K562 (cell line): Measurements from ENCODE around the gene PIF1.

ENCODE experiments used
- ATF3 ChIP-seq, 2 experiments: fragments of 450-650 bp in 1 of 2; sonication (generic) in 1 of 2; formaldehyde crosslinking in 1 of 2; IDR thresholded peaks in 1 of 2; conservative IDR thresholded peaks in 1 of 2; 2 replicates each; pipeline versions ENCODE4 v1.6.1 to v1.8.1; 2016 to 2023; ENCODE audit warnings: mild to moderate bottlenecking in 2 of 2, moderate library complexity in 2 of 2, inconsistent platforms in 1 of 2, missing genetic modification reagents in 1 of 2
- CEBPB ChIP-seq: fragments of 450-650 bp; IDR thresholded peaks from 2 replicates; pipeline ENCODE4 v1.6.1; 2016; ENCODE audit warnings: missing genetic modification characterization, missing compliant biosample characterization
- CTCF ChIP-seq, 3 experiments: IDR thresholded peaks in 2 of 3; conservative IDR thresholded peaks in 1 of 3; 2 replicates each; pipeline ENCODE4 v1.5.1; 2011 to 2012; ENCODE audit warnings: low read length in 3 of 3, mild to moderate bottlenecking in 3 of 3, control low read depth in 2 of 3, improper control_type of control experiment in 1 of 3, inconsistent platforms in 1 of 3, low read depth in 1 of 3, mixed read lengths in 1 of 3, moderate library complexity in 1 of 3; ENCODE audit not compliant: insufficient read depth in 2 of 3
- ELF2 ChIP-seq: fragments of 250-450 bp; sonication (Bioruptor Pico); IDR thresholded peaks from 2 replicates; pipeline ENCODE4 v1.5.0; 2021; ENCODE audit warnings: mild to moderate bottlenecking
- HOMEZ ChIP-seq: fragments of 250-450 bp; sonication (Bioruptor Pico); IDR thresholded peaks from 2 replicates; pipeline ENCODE4 v1.4.0; 2020; ENCODE audit warnings: mild to moderate bottlenecking, moderate library complexity
- LEF1 ChIP-seq: fragments of 450-650 bp; IDR thresholded peaks from 2 replicates; pipeline ENCODE4 v1.6.1; 2016; ENCODE audit warnings: mild to moderate bottlenecking
- NCOA1 ChIP-seq: fragments of 450-650 bp; IDR thresholded peaks from 2 replicates; pipeline ENCODE4 v1.6.1; 2016; ENCODE audit warnings: low read depth
- POLR2A ChIP-seq: fragments of 450-650 bp; conservative IDR thresholded peaks from 2 replicates; pipeline ENCODE4 v1.6.1; 2016
- ZBTB2 ChIP-seq: fragments of 450-650 bp; IDR thresholded peaks from 2 replicates; pipeline ENCODE4 v1.6.1; 2016; ENCODE audit warnings: antibody characterized with exemption
- ZNF134 ChIP-seq: fragments of 250-450 bp; sonication (Bioruptor Pico); conservative IDR thresholded peaks from 2 replicates; pipeline ENCODE4 v1.4.0; 2020

- TF ChIP-seq CEBPB (no peak), NCOA1 (no peak), ZNF134 (CRISPR knock-in tag) (no peak), POLR2A (no peak), CTCF (IDR thresholded peaks at IDR 0.05 in 2 of 3, conservative IDR thresholded peaks at IDR 0.05 in 1 of 3; ENCODE audit: insufficient read depth in 2 of 3, low read depth in 1 of 3, low read length in 3 of 3) (no peak), HOMEZ (CRISPR knock-in tag) (no peak), ZBTB2 (no peak), LEF1 (no peak), ELF2 (no peak), ATF3 (IDR thresholded peaks at IDR 0.05) (no peak), ATF3 (CRISPR knock-in tag; conservative IDR thresholded peaks at IDR 0.05) (no peak)
Measured at GRCh38 chr15:64870353-64870752, 44.9 kb upstream of the PIF1 start.
